Esophagus muscularis mucosa (tissue), 4 donors: ENCODE measurements around the gene TTC19. TPM values are rescaled to one million over a fixed set of nuclear protein-coding genes. Genes with fewer than 3 reads are reported as not detected.
A peak's percentile ranks its signal among the peaks of the same experiment; 100 is the strongest.

Source experiments
- DNase-seq: peaks from one replicate; pipeline ENCODE4 v3.0.0-alpha.2; 2017; ENCODE audit errors: extremely low spot score
- H3K27ac ChIP-seq, 4 donors: fragments of 200-600 bp; sonication (generic); replicated peaks in 1 of 4; 1 replicate in 3 of 4; 2 replicates in 1 of 4; pipeline ENCODE4 v1.5.1; 2016 to 2019; ENCODE audit warnings: mild to moderate bottlenecking in 1 of 4
- H3K27me3 ChIP-seq, 4 donors: fragments of 200-600 bp; sonication (generic); one replicate each; pipeline versions ENCODE4 v1.5.1 to v1.6.0; 2016 to 2019
- H3K36me3 ChIP-seq, 4 donors: fragments of 200-600 bp; sonication (generic); one replicate each; pipeline ENCODE4 v1.5.1; 2016 to 2019
- H3K4me1 ChIP-seq, 4 donors: fragments of 200-600 bp; sonication (generic); one replicate each; pipeline ENCODE4 v1.5.1; 2016 to 2019
- H3K4me3 ChIP-seq, 4 donors: fragments of 200-600 bp; sonication (generic); 1 replicate in 2 of 4; 2 replicates in 2 of 4; pipeline ENCODE4 v1.5.1; 2016 to 2019; ENCODE audit warnings: mild to moderate bottlenecking in 4 of 4, moderate library complexity in 1 of 4
- H3K9me3 ChIP-seq, 4 donors: fragments of 200-600 bp; sonication (generic); 1 replicate in 3 of 4; 2 replicates in 1 of 4; pipeline ENCODE4 v1.5.1; 2016 to 2019
- CTCF ChIP-seq, 3 experiments: fragments of 200-600 bp in 2 of 3; fragments of 450-650 bp in 1 of 3; sonication (generic) in 2 of 3; IDR thresholded peaks; one replicate each; pipeline ENCODE4 v1.5.1; 2017 to 2019; ENCODE audit warnings: antibody characterized with exemption in 3 of 3, mild to moderate bottlenecking in 2 of 3, moderate library complexity in 1 of 3
- EP300 ChIP-seq: sonication (generic); formaldehyde crosslinking; IDR thresholded peaks from one replicate; pipeline ENCODE4 v1.6.1; 2017; ENCODE audit warnings: antibody characterized with exemption
- POLR2A ChIP-seq: fragments of 450-650 bp; IDR thresholded peaks from one replicate; pipeline ENCODE4 v1.6.1; 2017; ENCODE audit warnings: antibody characterized with exemption, moderate library complexity, mild to moderate bottlenecking, low read depth
- POLR2AphosphoS5 ChIP-seq, 2 donors: sonication (generic); formaldehyde crosslinking; IDR thresholded peaks; one replicate each; pipeline ENCODE4 v1.6.1; 2017; ENCODE audit warnings: antibody characterized with exemption in 2 of 2
- WGBS: methylation state at CpG from one replicate; pipeline ENCODE4 v1.1.5; 2018; 5-methylcytosine and 5-hydroxymethylcytosine counted together
- intact Hi-C: fragments of 100-400 bp; cut with DNase I; formaldehyde crosslinking; loops from one replicate; pipeline ENCODE4 v1.15.1; 2023
- total RNA-seq, 4 donors: library from RNA; depleted of rRNA; stranded (reverse); fragments of >200 nt; gene quantifications; one replicate each; pipeline versions ENCODE4 v1.1.0 to v1.2.1, GENCODE V29; 2016

Gene TTC19
- total RNA-seq, 4 donors from 2014 or later, result 40.9 to 56.4 (median 50.5) TPM

GRCh38 chr17:16007439-16007838, 7.8 kb downstream of the TTC19 start:
- intact Hi-C loops, result no loop called here
- Histone ChIP-seq H3K27ac (no peak overlapping the region), H3K9me3 (no peaks in the 10 kb centered on the region), H3K4me1 (peaks cover 9 to 15% (median 12%) of the 10 kb centered on the region in 4 donors), H3K27me3 (no peaks in the 10 kb centered on the region), H3K36me3 (peaks cover 67 to 96% (median 86%) of the 10 kb centered on the region in 4 donors), H3K4me3 (no peak overlapping the region)
- no peak for TF ChIP-seq CTCF (IDR thresholded peaks at IDR 0.05)
- no peak for TF ChIP-seq EP300
- TF ChIP-seq POLR2A, result no peak
- TF ChIP-seq POLR2AphosphoS5 (IDR thresholded peaks at IDR 0.05), result no peak
- 93% methylated on average over 3 of the region's 3 CpGs for WGBS
- no peak for DNase-seq

GRCh38 chr17:16013943-16014407, 14.4 kb downstream of the TTC19 start:
- H3K4me3 ChIP-seq, result no peak overlapping the region
- H3K36me3 ChIP-seq, result peaks cover 6 to 72% (median 42%) of the 10 kb centered on the region in 4 donors
- intact Hi-C loops, result no loop called here
- no peak for DNase-seq
- TF ChIP-seq POLR2AphosphoS5 (IDR thresholded peaks at IDR 0.05) (peak; percentile 28 to 62), POLR2A (no peak), CTCF (IDR thresholded peaks at IDR 0.05) (peak; percentile 34 to 55 (median 38)), EP300 (no peak)
- WGBS, result 22% methylated on average over 3 of the region's 3 CpGs
- peaks cover 7 to 20% (median 16%) of the 10 kb centered on the region in 4 donors for H3K4me1 ChIP-seq
- H3K27me3 ChIP-seq, result no peaks in the 10 kb centered on the region
- H3K9me3 ChIP-seq, result no peaks in the 10 kb centered on the region
- peak overlapping the region in 3 of 4 donors; percentile 1 to 10 (median 9) for H3K27ac ChIP-seq

GRCh38 chr17:16019347-16019746, 19.7 kb downstream of the TTC19 start:
- DNase-seq, result no peak
- Histone ChIP-seq H3K27ac (no peak overlapping the region), H3K27me3 (no peaks in the 10 kb centered on the region), H3K36me3 (peaks cover 0 to 62% (median 31%) of the 10 kb centered on the region in 4 donors), H3K4me3 (no peak overlapping the region), H3K4me1 (peaks cover 2 to 13% (median 5%) of the 10 kb centered on the region in 4 donors), H3K9me3 (no peaks in the 10 kb centered on the region)
- no peak for TF ChIP-seq CTCF (IDR thresholded peaks at IDR 0.05)
- no peak for TF ChIP-seq POLR2AphosphoS5 (IDR thresholded peaks at IDR 0.05)
- TF ChIP-seq EP300, result no peak
- no peak for TF ChIP-seq POLR2A
- intact Hi-C loops, result no loop called here
- 60% methylated on average over 1 of the region's 1 CpG for WGBS

- no peaks in the 10 kb centered on the region for H3K27me3 ChIP-seq
- intact Hi-C loops, result no loop called here
- H3K4me1 ChIP-seq, result peaks cover 5 to 19% (median 13%) of the 10 kb centered on the region in 4 donors
- WGBS, result 71% methylated on average over 4 of the region's 4 CpGs
- H3K9me3 ChIP-seq, result no peaks in the 10 kb centered on the region
- H3K27ac ChIP-seq, result no peak overlapping the region
- H3K36me3 ChIP-seq, result peaks cover 23 to 79% (median 60%) of the 10 kb centered on the region in 4 donors
- no peak overlapping the region for H3K4me3 ChIP-seq
- no peak for DNase-seq
- TF ChIP-seq POLR2A (no peak), CTCF (IDR thresholded peaks at IDR 0.05) (no peak), POLR2AphosphoS5 (IDR thresholded peaks at IDR 0.05) (no peak), EP300 (no peak)
Measured at GRCh38 chr17:16023881-16024280, 24.3 kb downstream of the TTC19 start.

- Histone ChIP-seq H3K9me3 (no peaks in the 10 kb centered on the region), H3K27me3 (no peaks in the 10 kb centered on the region), H3K36me3 (peaks cover 31 to 85% (median 65%) of the 10 kb centered on the region in 4 donors), H3K4me1 (peaks cover 5 to 14% (median 11%) of the 10 kb centered on the region in 4 donors), H3K4me3 (no peak overlapping the region), H3K27ac (no peak overlapping the region)
- no peak for DNase-seq
- no peak for TF ChIP-seq POLR2A
- TF ChIP-seq POLR2AphosphoS5 (IDR thresholded peaks at IDR 0.05), result no peak
- TF ChIP-seq EP300, result no peak
- TF ChIP-seq CTCF (IDR thresholded peaks at IDR 0.05), result no peak
- intact Hi-C loops, result no loop called here
- WGBS, result 96% methylated on average over 1 of the region's 1 CpG
Measured at GRCh38 chr17:16025202-16025601, 25.6 kb downstream of the TTC19 start.
